ENCODE measurements around the gene TAS2R38. TPM values are rescaled to one million over a fixed set of nuclear protein-coding genes. Genes with fewer than 3 reads are reported as not detected.

Gene TAS2R38
- total and polyA plus RNA-seq, 2 experiments from 2014 or later: 0.24 TPM; not detected in 1

DNA sequence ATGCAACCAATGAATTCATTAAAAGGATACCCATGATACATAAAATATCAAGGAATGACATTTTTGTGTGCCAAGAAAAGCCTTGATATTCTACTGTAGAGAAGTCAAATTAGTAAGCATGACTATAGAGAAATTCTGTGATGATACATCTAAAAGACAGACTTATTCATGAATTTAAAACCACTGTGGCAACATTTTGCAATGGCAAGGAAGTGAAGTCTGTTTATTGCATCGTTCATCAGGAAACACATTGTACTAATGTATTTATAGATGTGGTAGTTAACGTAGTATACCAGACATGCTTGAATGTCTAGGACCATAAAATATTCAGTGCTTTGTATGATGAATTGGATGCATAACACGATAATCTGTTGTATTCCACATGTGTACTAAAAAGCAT is 17.5 kb downstream of the TAS2R38 start:
- TF ChIP-seq, protein P1, sequence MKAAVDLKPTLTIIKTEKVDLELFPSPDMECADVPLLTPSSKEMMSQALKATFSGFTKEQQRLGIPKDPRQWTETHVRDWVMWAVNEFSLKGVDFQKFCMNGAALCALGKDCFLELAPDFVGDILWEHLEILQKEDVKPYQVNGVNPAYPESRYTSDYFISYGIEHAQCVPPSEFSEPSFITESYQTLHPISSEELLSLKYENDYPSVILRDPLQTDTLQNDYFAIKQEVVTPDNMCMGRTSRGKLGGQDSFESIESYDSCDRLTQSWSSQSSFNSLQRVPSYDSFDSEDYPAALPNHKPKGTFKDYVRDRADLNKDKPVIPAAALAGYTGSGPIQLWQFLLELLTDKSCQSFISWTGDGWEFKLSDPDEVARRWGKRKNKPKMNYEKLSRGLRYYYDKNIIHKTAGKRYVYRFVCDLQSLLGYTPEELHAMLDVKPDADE (IDR thresholded peaks at IDR 0.05): no peak
- TF ChIP-seq NANOG (IDR thresholded peaks at IDR 0.05; ENCODE audit: borderline replicate concordance) (no peak), EZH2phosphoT487 (IDR thresholded peaks at IDR 0.05; ENCODE audit: unreplicated experiment) (no peak), EZH2 (IDR thresholded peaks at IDR 0.05; ENCODE audit: low read depth, unreplicated experiment) (no peak), ZNF114 (CRISPR knock-in tag; IDR thresholded peaks at IDR 0.05) (no peak), POLR2AphosphoS5 (IDR thresholded peaks at IDR 0.05; ENCODE audit: low read depth) (no peak), JUNB (IDR thresholded peaks at IDR 0.05; ENCODE audit: unreplicated experiment) (no peak), ZNF331 (CRISPR knock-in tag; IDR thresholded peaks at IDR 0.05; ENCODE audit: low read depth) (no peak), STAT1 (IDR thresholded peaks at IDR 0.05; ENCODE audit: unreplicated experiment) (no peak), CREB1 (CRISPR knock-in tag; IDR thresholded peaks at IDR 0.05; ENCODE audit: low read depth) (no peak)
- TF ChIP-seq, protein P2, sequence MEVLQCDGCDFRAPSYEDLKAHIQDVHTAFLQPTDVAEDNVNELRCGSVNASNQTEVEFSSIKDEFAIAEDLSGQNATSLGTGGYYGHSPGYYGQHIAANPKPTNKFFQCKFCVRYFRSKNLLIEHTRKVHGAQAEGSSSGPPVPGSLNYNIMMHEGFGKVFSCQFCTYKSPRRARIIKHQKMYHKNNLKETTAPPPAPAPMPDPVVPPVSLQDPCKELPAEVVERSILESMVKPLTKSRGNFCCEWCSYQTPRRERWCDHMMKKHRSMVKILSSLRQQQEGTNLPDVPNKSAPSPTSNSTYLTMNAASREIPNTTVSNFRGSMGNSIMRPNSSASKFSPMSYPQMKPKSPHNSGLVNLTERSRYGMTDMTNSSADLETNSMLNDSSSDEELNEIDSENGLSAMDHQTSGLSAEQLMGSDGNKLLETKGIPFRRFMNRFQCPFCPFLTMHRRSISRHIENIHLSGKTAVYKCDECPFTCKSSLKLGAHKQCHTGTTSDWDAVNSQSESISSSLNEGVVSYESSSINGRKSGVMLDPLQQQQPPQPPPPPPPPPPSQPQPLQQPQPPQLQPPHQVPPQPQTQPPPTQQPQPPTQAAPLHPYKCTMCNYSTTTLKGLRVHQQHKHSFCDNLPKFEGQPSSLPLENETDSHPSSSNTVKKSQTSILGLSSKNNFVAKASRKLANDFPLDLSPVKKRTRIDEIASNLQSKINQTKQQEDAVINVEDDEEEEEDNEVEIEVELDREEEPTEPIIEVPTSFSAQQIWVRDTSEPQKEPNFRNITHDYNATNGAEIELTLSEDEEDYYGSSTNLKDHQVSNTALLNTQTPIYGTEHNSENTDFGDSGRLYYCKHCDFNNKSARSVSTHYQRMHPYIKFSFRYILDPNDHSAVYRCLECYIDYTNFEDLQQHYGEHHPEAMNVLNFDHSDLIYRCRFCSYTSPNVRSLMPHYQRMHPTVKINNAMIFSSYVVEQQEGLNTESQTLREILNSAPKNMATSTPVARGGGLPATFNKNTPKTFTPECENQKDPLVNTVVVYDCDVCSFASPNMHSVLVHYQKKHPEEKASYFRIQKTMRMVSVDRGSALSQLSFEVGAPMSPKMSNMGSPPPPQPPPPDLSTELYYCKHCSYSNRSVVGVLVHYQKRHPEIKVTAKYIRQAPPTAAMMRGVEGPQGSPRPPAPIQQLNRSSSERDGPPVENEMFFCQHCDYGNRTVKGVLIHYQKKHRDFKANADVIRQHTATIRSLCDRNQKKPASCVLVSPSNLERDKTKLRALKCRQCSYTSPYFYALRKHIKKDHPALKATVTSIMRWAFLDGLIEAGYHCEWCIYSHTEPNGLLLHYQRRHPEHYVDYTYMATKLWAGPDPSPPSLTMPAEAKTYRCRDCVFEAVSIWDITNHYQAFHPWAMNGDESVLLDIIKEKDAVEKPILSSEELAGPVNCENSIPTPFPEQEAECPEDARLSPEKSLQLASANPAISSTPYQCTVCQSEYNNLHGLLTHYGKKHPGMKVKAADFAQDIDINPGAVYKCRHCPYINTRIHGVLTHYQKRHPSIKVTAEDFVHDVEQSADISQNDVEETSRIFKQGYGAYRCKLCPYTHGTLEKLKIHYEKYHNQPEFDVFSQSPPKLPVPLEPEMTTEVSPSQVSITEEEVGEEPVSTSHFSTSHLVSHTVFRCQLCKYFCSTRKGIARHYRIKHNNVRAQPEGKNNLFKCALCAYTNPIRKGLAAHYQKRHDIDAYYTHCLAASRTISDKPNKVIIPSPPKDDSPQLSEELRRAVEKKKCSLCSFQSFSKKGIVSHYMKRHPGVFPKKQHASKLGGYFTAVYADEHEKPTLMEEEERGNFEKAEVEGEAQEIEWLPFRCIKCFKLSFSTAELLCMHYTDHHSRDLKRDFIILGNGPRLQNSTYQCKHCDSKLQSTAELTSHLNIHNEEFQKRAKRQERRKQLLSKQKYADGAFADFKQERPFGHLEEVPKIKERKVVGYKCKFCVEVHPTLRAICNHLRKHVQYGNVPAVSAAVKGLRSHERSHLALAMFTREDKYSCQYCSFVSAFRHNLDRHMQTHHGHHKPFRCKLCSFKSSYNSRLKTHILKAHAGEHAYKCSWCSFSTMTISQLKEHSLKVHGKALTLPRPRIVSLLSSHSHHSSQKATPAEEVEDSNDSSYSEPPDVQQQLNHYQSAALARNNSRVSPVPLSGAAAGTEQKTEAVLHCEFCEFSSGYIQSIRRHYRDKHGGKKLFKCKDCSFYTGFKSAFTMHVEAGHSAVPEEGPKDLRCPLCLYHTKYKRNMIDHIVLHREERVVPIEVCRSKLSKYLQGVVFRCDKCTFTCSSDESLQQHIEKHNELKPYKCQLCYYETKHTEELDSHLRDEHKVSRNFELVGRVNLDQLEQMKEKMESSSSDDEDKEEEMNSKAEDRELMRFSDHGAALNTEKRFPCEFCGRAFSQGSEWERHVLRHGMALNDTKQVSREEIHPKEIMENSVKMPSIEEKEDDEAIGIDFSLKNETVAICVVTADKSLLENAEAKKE (CRISPR knock-in tag; IDR thresholded peaks at IDR 0.05): no peak
- TF ChIP-seq, protein P3, sequence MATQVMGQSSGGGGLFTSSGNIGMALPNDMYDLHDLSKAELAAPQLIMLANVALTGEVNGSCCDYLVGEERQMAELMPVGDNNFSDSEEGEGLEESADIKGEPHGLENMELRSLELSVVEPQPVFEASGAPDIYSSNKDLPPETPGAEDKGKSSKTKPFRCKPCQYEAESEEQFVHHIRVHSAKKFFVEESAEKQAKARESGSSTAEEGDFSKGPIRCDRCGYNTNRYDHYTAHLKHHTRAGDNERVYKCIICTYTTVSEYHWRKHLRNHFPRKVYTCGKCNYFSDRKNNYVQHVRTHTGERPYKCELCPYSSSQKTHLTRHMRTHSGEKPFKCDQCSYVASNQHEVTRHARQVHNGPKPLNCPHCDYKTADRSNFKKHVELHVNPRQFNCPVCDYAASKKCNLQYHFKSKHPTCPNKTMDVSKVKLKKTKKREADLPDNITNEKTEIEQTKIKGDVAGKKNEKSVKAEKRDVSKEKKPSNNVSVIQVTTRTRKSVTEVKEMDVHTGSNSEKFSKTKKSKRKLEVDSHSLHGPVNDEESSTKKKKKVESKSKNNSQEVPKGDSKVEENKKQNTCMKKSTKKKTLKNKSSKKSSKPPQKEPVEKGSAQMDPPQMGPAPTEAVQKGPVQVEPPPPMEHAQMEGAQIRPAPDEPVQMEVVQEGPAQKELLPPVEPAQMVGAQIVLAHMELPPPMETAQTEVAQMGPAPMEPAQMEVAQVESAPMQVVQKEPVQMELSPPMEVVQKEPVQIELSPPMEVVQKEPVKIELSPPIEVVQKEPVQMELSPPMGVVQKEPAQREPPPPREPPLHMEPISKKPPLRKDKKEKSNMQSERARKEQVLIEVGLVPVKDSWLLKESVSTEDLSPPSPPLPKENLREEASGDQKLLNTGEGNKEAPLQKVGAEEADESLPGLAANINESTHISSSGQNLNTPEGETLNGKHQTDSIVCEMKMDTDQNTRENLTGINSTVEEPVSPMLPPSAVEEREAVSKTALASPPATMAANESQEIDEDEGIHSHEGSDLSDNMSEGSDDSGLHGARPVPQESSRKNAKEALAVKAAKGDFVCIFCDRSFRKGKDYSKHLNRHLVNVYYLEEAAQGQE (IDR thresholded peaks at IDR 0.05; ENCODE audit: unreplicated experiment): no peak
- TF ChIP-seq, protein P4, sequence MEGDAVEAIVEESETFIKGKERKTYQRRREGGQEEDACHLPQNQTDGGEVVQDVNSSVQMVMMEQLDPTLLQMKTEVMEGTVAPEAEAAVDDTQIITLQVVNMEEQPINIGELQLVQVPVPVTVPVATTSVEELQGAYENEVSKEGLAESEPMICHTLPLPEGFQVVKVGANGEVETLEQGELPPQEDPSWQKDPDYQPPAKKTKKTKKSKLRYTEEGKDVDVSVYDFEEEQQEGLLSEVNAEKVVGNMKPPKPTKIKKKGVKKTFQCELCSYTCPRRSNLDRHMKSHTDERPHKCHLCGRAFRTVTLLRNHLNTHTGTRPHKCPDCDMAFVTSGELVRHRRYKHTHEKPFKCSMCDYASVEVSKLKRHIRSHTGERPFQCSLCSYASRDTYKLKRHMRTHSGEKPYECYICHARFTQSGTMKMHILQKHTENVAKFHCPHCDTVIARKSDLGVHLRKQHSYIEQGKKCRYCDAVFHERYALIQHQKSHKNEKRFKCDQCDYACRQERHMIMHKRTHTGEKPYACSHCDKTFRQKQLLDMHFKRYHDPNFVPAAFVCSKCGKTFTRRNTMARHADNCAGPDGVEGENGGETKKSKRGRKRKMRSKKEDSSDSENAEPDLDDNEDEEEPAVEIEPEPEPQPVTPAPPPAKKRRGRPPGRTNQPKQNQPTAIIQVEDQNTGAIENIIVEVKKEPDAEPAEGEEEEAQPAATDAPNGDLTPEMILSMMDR (conservative IDR thresholded peaks at IDR 0.05; ENCODE audit: low read depth in 2 of 2): no peak
- H3K4me1 Mint-ChIP-seq: peaks cover 9% of the 10 kb centered on the region
- no peaks in the 10 kb centered on the region for H4K20me1 ChIP-seq (replicated peaks; ENCODE audit: insufficient read depth)
- no peaks in the 10 kb centered on the region for H3K79me2 ChIP-seq (replicated peaks; ENCODE audit: insufficient read depth)
- H3K36me3 ChIP-seq (ENCODE audit: insufficient read depth): no peaks in the 10 kb centered on the region
- no peak overlapping the region for H3K27ac ChIP-seq (ENCODE audit: low read depth)
- no peaks in the 10 kb centered on the region; the same call in 2 of the 3 replicates for H3K9me3 Mint-ChIP-seq
- no peak overlapping the region for H3K4me3 Mint-ChIP-seq
- DNase-seq (ENCODE audit: low spot score) (no peak), ATAC-seq (no peak)
- H2AFZ ChIP-seq: no peak overlapping the region
- 0 out of 2 replicates have a peak, but pooled peaks cover 13% of the 10 kb centered on the region for H3K4me1 ChIP-seq (ENCODE audit: insufficient read depth)
- H3K27me3 ChIP-seq (ENCODE audit: insufficient read depth): no peaks in the 10 kb centered on the region
- H3K9me2 ChIP-seq (ENCODE audit: insufficient read depth): peaks cover 3% of the 10 kb centered on the region; the same call in 1 of the 2 replicates
- H3K27ac Mint-ChIP-seq: no peak overlapping the region
- no peak overlapping the region for H3K4me2 ChIP-seq
- H3K36me3 Mint-ChIP-seq (ENCODE audit: low read depth): no peaks in the 10 kb centered on the region
- no peaks in the 10 kb centered on the region for H3F3A ChIP-seq (replicated peaks; ENCODE audit: low read depth)
- no peaks in the 10 kb centered on the region for H3K27me3 Mint-ChIP-seq (ENCODE audit: insufficient read depth, low read depth, poor library complexity)
- H3K4me3 ChIP-seq: no peak overlapping the region
